NCI-H748 (cell line): ENCODE data around the gene SCARB1.

Experiments
- DNase-seq: peaks from one replicate; lab custom pipeline; 2025; ENCODE audit not compliant: unreplicated experiment; lab: John Stamatoyannopoulos, UW

Gene SCARB1

DNA sequence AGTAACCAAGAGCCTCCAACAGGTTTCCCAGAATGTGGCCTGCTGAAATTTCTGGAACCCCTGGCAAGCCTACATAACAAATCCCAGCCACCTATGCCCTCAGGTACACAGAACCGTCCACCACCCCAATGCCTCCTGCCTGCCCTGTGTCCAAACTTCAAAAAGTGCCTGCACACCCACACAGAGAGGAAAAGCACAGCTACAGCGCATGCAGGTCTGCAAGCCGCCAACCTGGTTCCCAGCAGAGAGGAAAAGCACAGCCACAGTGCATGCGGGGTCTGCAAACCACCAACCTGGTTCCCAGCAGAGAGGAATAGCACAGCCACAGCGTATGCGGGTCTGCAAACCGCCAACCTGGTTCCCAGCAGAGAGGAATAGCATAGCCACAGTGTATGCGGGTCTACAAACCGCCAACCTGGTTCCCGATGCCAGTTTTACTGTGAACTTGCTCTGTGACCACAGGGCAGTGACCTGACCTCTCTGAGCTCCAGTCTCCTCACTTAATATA, 113.5 kb downstream of the SCARB1 start:
- DNase-seq = peak; percentile 29

DNA sequence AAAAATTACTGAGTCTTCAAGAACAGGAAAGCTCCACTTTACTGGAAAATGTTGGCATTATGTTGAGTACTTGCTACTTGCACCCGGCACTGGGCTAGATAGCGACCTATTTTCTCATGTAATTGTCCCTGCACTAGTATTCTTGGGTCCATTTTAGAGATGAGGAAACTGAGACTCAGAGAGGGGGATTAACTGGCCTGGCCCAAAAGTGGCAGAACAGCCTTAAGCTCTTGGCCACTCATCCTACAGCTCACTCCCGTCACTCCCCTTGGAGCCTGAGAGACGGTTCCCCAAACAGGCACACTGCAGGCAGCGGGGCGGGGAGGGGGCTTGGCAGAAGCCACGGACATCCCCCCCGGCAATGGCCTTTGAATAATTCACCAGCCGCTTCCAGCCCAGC, 113.9 kb downstream of the SCARB1 start:
- DNase-seq = no peak

DNA sequence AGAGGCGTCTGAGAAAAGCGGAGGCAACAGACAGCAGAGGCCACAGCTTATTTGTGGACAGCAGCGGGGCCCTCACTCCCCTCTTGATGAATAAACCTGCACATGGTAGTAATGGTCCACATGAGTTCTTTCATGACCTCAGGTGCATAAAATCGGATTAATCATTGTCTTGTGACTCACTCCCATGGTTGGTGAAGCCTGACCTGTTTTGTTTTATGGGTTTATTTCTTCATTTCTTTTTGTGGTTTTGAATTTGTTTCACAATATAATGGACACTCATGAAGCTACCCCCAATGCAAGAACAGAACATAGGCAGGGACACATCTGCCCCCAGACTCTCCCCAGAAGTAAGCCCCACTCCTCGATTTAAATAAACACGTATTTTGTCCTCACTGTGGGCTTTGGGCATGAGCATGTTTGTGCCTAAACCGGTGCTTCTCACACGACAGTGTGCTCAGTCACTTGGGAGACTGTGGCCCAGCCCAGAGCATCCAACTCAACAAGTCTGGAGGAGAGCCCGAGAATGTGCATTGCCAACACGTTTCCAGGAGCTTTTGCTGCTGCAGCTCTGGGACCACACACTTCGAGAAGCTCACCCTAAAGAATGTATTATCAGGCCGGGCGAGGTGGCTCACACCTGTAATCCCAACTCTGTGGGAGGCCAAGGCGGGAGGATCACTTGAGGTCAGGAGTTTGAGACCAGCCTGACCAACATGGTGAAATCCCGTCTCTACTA, 116.1 kb downstream of the SCARB1 start:
- no peak for DNase-seq

DNA sequence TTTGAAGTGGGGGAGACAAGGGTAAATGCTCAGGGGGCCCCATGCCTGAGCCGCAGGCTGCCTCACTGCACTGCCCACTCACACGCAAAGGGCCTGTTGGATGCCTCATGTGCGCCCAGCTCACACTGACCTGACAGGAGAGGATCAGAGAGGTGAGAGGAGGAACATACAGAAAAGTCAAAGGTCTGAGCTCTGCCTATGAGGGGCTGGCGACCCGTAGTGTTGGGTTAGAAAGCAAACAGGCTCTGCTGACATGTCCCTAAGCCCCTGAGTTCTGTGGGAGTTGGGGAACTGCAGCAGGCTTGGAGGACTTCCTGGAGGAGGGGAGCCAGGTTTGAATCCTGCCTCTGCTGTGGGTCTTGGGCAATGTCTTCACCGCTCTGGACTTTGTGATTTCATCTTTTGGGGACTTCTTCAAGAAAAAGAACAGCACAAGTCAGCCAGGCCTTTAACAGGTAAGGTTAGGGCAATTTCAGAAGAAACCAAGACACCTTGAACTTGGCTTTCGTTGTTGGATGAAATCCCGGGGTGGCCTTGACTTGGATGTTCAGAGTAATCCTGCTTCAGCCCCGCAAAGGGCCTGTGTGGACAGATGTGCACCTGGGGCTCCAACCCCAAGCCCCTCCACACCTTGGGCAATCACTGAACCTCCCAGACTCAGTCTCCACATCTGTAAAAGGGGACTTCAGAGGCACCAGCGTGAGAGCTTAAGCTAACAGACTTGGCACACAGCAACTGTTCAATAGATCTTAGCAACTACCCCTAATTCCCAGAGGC, 116.8 kb downstream of the SCARB1 start:
- no peak for DNase-seq

DNA sequence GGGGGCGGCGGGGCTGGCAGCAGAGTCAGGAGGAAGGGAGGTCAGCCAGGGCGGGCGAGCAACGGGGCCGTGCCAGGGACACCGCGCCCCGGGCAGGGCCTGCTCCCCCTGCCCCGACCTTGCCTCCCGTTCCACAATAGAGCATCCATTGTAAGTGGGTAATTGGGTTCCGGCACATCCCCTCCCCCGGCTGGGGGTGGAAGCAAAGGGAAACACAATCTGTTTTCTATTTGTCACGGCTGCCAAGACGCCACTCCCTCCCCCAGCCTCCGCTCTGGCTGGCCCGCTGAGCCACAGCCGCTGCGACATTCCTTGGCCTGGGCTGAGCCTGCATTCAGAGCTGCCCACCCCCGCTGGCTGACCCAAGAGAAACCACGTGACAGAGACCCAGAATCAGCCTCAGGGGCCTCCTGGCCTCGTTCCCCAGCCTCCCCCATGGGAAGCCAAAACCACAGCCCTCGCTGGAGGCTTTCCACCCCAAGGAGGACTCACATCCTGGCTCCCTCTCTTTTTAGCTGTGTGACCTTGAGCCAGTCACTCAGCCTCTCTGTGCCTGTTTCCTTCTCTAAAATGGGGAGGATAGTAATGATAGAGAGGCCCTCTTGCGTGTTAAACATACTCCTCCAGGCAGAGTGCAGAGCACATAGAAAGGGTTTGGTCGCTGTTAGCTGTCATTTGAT, 117.6 kb downstream of the SCARB1 start:
- DNase-seq = peak; percentile 87

DNA sequence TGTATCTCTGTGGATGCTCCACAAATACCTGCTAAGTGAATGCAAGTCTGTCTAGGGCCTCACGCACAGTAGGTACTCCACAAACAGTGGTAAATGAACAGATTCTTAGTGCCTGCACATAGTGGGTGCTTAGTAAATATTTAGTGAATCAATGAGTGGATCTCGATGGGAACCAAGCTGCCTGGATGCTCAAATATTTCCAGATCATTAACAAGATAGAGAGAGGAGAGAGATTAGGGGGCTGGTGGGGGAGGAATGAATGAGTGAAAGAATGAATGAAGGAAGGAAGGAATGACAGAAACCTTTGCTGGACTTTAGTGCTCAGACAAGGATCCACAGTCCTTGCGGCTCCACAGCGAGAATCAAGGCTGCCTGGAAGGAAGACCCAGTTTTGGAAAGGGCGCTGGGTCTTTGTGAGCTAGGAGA, 118.2 kb downstream of the SCARB1 start:
- no peak for DNase-seq

DNA sequence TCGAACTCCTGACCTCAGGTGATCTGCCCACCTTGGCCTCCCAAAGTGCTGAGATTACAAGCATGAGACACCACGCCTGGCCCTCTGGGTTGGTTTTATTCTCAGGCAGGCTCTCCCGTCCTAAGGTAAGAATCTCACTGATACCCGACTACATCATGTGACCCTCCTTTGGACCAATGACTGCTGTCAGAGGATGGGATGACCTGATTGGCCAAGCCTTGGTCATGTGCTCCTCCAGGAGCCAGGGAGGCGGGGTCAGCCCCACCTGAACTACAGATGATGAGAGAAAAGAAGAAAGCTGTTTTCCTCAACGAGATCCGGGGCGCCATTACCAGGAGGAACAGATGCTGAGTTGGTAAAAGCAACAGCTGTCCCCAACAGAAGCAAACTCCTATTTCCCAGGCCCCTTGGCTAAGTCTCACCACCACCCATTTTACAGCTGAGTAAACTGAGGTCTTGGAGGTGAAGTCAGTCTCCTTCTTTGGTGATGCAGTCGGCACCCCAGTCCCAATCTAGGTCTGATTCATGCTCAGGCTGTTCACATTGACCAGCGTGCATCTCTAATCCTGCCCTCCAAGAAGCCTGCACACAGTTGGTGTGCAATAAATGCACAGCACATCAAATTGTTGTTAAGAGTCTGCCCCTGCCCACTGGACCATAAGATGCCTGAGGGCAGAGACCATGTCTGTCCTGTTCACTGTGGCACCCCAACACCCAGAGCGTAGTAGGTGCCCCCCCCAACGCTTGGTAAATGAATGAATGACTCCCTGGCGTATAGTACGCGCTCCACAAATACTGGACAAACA, 118.8 kb downstream of the SCARB1 start:
- DNase-seq = peak; percentile 43

DNA sequence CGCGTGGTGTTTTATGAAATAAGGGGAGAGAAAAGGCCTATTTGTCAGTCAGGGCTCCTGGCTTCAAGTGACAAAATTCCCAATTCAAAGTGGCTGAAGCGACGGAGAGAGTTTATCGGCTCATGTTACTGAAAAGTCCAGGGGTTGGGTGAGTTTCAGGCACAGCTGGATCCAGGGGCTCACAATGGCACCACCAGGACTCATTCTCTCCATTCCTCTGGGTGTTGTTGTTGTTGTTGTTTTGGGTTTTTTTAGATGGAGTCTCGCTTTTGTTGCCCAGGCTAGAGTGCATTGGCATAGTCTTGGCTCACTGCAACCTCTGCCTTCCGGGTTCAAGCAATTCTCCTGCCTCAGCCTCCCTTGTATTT, 119.4 kb downstream of the SCARB1 start:
- no peak for DNase-seq

DNA sequence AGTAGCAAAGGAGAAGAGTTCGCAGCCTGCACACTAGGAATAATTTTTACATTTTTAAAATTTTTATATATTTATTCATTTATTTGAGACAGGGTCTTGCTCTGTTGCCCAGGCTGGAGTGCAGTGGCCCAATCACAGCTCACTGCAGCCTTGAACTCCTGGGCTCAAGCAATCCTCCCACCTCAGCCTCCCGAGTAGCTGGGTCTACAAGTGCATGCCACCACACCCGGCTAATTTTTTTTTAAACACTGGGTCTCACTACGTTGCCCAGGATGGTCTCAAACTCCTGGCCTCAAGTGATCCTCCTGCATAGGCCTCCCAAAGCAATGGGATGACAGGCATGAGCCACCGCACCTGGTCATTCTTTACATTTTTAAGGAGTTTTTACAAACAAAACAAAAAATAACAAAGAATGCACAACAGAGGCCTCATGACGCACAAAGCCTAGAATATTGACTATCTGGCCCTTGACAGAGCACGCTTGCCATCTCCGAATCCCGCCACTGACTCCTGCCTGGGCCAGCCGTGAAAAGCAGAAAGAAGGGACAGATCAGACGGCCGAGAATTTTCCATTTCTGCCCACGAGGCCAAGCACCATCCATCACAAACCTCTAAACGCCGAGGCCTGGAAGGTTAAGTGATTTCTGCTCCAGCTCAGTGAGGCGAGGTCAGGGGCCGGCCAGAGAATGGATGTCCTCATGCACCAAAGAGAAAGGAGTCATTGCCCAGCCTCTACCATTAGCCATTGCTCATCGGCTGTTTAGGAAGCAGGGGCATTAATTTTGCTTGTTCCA, 120.0 kb downstream of the SCARB1 start:
- DNase-seq = no peak

DNA sequence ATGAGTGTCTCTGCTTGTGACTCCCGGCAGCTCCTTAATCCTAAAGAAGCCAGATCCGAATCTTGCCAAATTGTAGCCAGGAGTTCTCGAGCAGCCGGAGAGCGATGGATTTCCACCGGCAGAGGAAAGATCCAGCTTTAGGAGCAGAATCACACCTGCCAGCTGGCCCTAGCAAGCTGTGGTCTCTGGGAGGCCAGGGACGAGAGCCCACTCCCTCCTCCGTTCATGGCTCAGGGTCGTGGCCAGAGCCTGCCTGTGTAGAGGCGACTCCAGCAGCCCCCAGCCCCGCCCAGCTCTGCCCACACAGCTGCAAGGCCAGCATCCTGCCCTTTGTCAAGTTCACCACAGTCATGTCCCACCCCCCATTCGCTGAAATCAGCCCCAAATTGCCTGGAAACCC, 121.0 kb downstream of the SCARB1 start:
- DNase-seq = no peak

DNA sequence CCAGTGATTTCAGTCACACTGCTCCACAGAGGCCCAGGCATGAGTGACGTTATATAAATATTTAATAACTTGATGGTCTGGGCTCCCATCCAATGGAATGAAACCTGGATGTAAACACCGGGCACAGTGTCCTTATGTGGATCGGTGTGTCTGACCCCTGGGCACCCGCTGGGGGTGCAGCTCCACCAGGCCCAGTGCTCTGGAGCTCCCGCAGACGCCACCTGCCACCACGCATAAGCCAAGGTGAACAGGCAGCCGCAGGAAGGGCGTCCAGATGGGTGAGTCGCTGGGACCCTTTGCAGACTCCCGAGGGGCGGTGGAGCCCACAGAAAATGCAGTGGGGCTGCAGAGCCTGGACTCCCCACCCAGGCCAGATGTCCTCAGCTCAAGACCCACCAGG, 121.6 kb downstream of the SCARB1 start:
- DNase-seq = no peak

DNA sequence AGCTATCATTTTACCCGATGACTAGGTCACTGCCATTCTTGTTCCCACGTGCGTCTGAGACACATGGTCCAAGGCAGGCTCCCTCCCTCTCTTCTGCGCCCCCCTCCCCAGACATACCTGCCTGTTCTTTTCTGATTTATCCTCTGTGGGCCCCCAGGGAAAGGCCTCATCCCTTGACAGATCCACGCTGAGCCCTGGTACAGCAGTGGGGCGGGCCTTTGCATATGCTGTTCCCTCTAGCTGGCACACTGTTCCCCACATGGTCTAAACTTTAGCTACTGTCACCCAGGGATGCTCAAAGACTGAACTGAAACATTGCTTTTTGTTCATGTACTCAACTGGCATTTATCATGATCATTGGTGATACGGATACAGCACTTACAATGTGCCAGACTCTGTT, 122.5 kb downstream of the SCARB1 start:
- no peak for DNase-seq

DNA sequence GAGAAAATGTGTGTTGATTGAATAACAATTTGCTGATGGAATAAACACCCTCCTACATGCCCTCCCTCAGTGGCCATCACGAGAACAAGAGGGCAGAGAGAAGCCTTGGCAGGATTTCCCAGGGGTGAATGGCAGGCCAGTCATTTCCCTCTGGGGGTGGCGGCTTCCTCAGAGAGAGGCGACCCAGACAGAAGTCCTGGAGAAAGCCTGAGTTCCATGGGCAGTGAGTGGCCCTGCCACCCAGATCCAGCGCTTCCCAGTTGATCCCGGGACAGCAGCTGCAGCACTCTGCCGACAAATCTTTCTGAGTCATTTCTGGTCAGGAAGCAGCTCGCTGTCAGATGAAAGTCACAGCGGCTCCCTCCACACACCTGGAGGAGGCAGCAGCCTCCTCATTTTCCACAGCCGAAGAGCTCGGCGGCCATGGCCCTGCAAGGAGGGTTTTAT, 123.0 kb downstream of the SCARB1 start:
- no peak for DNase-seq

DNA sequence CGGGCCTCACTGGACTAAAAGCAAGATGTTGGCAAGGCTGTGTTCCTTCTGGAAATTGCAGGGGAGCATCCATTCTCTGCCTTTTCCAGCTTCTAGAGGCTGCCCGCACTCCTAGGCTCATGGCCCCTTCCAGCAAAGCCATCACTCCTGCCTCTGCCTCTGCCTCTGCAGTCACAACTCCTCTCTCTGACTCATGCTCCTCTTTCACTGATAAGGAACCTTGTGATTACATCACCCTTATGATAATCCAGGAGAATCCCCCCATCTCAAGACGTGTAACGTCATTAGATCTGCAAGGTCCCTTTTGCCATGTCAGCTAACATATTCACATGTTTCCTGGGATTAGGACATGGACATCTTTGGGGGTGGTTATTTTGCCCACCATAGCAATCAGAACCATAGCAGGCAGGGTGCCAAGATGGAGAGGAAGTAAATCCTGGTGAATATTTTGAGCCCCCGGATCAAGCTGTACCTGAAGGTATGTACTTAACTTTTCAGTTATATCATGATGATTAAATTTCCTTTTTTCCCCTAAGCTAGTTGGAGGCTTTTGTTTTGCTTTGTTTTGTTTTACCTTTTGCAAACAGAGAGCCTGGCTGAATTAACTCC, 123.6 kb downstream of the SCARB1 start:
- DNase-seq = no peak

DNA sequence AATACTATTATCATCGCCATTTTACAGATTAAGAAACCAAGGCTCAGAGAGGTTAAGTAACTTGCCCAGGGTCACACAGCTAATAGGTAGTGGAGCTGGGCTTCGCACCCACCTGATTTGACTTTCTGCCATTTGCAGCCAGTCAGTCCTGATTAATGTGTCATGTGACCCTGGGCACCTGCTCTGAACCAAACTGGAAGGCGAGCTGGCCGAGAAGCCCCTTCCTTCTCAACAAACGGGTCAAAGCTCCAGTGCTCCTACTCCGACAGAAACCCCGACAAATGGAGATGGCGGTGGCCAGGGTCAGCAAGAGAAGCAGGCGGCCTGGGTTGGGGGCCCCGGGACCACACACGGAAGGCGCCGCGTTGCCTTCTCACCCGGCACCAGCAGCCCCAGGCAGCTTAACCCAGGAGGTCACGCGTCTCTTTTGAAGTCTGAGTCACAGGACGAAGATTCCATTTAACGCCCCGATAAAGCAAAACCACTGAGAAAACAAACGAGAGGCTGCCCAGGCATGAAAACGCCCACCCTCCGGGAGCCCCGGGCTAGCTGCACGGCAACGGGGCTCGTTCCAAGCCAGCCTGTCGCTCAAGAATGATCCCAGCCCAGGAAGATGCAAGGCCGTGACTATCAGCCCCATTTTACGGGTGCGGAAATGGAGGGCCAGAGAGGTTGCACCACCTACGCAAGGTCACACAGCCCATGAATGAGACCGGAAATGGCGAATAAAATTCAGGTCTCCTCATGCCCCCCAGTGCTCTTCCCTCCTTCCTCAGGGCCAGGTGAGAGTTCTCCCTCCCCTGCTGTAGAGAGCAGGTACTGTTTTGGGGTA, 124.8 kb downstream of the SCARB1 start:
- no peak for DNase-seq

DNA sequence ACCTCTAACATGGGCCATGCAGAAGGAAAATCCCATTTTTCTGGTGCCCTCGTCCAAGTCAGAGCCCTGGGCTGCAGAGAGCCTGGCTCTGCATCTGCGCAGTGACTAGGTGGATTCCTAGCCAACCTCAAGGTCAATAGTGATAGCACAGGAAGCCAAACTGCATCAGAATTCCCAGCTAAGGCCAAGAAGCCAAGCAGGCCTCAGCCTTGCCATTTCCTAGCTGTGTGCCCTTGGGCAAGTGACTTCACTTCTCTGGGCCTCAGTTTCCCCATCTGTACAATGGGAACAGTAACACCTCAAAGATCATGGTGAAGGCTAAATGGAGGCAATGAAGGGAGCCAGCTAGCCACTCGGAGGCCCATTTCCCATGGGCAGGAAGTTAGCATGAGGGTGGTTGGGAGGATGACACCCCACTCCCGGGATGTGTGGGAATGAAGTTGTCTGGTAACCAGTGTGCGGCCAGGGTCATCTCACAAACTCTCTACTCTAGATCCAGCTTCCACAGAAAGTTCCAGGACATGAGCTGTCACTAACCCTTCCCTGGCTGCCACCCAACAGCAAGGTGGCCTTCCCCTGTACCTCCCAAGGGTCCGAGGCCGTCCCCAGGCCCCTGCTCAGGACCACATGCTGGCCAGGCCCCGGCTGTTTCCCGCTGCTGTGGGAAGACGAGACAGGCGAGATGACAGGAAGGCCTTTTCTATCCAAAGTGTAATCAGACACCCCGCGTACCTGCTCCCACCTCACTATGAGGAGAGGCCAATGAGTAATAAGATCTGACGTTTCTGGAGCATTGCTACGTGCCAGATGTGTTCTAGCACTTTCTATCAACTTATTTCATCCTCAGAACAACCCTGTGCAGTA, 125.7 kb downstream of the SCARB1 start:
- DNase-seq = no peak

DNA sequence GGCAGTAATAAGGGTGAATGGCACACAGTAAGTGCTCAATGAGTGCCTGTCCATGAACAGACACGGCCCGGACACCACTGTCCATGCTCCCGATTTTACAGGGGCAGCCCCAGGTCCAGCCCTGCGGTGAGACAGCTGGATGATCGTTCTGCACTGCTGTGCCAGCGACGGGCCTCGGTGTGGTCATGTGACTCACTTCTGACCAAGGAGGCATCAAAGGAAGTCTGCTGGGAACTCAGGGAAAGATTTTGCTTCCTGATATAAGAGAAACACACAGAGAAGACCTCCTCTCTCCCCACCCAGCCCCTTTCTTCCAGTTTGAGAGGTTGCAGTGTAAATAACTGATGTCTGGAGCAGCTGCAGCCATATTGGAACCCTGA, 126.6 kb downstream of the SCARB1 start:
- no peak for DNase-seq
